PC-9 (cell line): ENCODE data around the gene SCRT2. TPM values are rescaled to one million over a fixed set of nuclear protein-coding genes. Genes with fewer than 3 reads are reported as not detected.

Experiments used
- BruUV-seq: library from RNA; stranded (reverse); fragments of 400-500 nt; replicated peaks from 2 replicates; lab custom pipeline; 2021; lab: Mats Ljungman, UMichigan
- CTCF ChIA-PET: fragments of 300-600 bp; sonication (Branson Sonifier 250); formaldehyde crosslinking; loops from one replicate; lab custom pipeline; 2022; ENCODE audit warnings: antibody characterized with exemption; lab: Charles Lee
- POLR2A ChIA-PET: fragments of 300-600 bp; sonication (Branson Sonifier 250); formaldehyde crosslinking; loops from one replicate; lab custom pipeline; 2022; ENCODE audit warnings: antibody characterized with exemption; ENCODE audit not compliant: unreplicated experiment; lab: Charles Lee
- DNase-seq, 2 experiments: peaks; one replicate each; pipeline versions ENCODE4 v3.0.0 to v3.0.0-alpha.2; 2015 to 2022; ENCODE audit warnings: mixed read lengths in 1 of 2
- H2AFZ ChIP-seq: fragments of 200-600 bp; sonication (generic); 2 replicates; pipeline ENCODE4 v1.8.1; 2017; ENCODE audit warnings: antibody characterized with exemption
- H3F3A ChIP-seq: fragments of 200-600 bp; sonication (generic); 2 replicates; pipeline ENCODE4 v1.8.1; 2017; ENCODE audit warnings: antibody characterized with exemption, mild to moderate bottlenecking, low read depth; ENCODE audit not compliant: insufficient read depth
- H3K27ac ChIP-seq: fragments of 200-600 bp; sonication (generic); 2 replicates; pipeline ENCODE4 v1.6.1; 2016; ENCODE audit warnings: mixed run types
- H3K27me3 ChIP-seq: fragments of 200-600 bp; sonication (generic); 2 replicates; pipeline ENCODE4 v1.6.1; 2016; ENCODE audit warnings: low read depth, mixed run types; ENCODE audit not compliant: insufficient read depth
- H3K36me3 ChIP-seq: fragments of 200-600 bp; sonication (generic); 2 replicates; pipeline ENCODE4 v1.6.1; 2016; ENCODE audit warnings: low read depth, mixed run types
- H3K4me1 ChIP-seq: fragments of 200-600 bp; sonication (generic); replicated peaks from 2 replicates; pipeline ENCODE4 v1.6.1; 2016; ENCODE audit warnings: mixed run types; ENCODE audit not compliant: insufficient read depth
- H3K4me2 ChIP-seq: fragments of 200-600 bp; sonication (generic); 2 replicates; pipeline ENCODE4 v1.6.1; 2017; ENCODE audit warnings: mixed run types
- H3K4me3 ChIP-seq: fragments of 200-600 bp; sonication (generic); 2 replicates; pipeline ENCODE4 v1.6.1; 2016; ENCODE audit warnings: mixed run types
- H3K79me2 ChIP-seq: fragments of 200-600 bp; sonication (generic); 2 replicates; pipeline ENCODE4 v1.6.1; 2017; ENCODE audit warnings: low read depth, mixed run types
- H3K9me2 ChIP-seq: fragments of 200-600 bp; sonication (generic); 2 replicates; pipeline ENCODE4 v1.8.1; 2017; ENCODE audit warnings: mild to moderate bottlenecking; ENCODE audit not compliant: insufficient read depth
- H3K9me3 ChIP-seq: fragments of 200-600 bp; sonication (generic); 2 replicates; pipeline ENCODE4 v1.8.1; 2016; ENCODE audit warnings: low read depth; ENCODE audit not compliant: insufficient read depth
- H4K20me1 ChIP-seq: fragments of 200-600 bp; sonication (generic); 2 replicates; pipeline ENCODE4 v1.8.1; 2017; ENCODE audit not compliant: insufficient read depth
- EZH2 ChIP-seq: fragments of 200-600 bp; sonication (generic); IDR thresholded peaks from 2 replicates; pipeline ENCODE4 v1.8.0; 2017; ENCODE audit warnings: antibody characterized with exemption, low read depth
- intact Hi-C: fragments of 100-400 bp; cut with micrococcal nuclease; formaldehyde crosslinking; loops from one replicate; pipeline ENCODE4 v1.10.0; 2022; ENCODE audit not compliant: unreplicated experiment
- total RNA-seq: library from RNA; stranded (reverse); gene quantifications from 2 replicates; pipeline ENCODE4 v1.2.3, GENCODE V29; 2021
- TF ChIP-seq, protein P1 (sequence below): fragments of 200-600 bp; sonication (generic); conservative IDR thresholded peaks from 2 replicates; pipeline ENCODE4 v1.6.1; 2017; ENCODE audit warnings: mixed run types, antibody characterized with exemption, mild to moderate bottlenecking, moderate library complexity

SCRT2 gene
- total RNA-seq, 1 experiment from 2014 or later, result not detected

- no peaks in the 10 kb centered on the region for H3K79me2 ChIP-seq
- H3K9me2 ChIP-seq, result no peaks in the 10 kb centered on the region
- CTCF ChIA-PET, result no interaction called here
- intact Hi-C loops, result no loop called here
- peaks cover 60% of the 10 kb centered on the region for H3K27me3 ChIP-seq
- POLR2A ChIA-PET, result interaction anchor here (0.6 kb wide), 1 partner anchor 559 kb away, joined by 22 read pairs; no protein-coding TSS in a partner anchor
- H3K27ac ChIP-seq, result no peak overlapping the region
- H2AFZ ChIP-seq, result no peak overlapping the region
- H3F3A ChIP-seq, result no peaks in the 10 kb centered on the region
- no TSS peak for BruUV-seq
- no peak for DNase-seq
- no peaks in the 10 kb centered on the region for H3K36me3 ChIP-seq
- no peak for TF ChIP-seq EZH2
- TF ChIP-seq, protein P1, sequence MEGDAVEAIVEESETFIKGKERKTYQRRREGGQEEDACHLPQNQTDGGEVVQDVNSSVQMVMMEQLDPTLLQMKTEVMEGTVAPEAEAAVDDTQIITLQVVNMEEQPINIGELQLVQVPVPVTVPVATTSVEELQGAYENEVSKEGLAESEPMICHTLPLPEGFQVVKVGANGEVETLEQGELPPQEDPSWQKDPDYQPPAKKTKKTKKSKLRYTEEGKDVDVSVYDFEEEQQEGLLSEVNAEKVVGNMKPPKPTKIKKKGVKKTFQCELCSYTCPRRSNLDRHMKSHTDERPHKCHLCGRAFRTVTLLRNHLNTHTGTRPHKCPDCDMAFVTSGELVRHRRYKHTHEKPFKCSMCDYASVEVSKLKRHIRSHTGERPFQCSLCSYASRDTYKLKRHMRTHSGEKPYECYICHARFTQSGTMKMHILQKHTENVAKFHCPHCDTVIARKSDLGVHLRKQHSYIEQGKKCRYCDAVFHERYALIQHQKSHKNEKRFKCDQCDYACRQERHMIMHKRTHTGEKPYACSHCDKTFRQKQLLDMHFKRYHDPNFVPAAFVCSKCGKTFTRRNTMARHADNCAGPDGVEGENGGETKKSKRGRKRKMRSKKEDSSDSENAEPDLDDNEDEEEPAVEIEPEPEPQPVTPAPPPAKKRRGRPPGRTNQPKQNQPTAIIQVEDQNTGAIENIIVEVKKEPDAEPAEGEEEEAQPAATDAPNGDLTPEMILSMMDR, result no peak
- H3K9me3 ChIP-seq, result no peaks in the 10 kb centered on the region
- H4K20me1 ChIP-seq, result no peaks in the 10 kb centered on the region
- H3K4me3 ChIP-seq, result no peak overlapping the region
- no peak overlapping the region for H3K4me2 ChIP-seq
- no peaks in the 10 kb centered on the region for H3K4me1 ChIP-seq
Observed at GRCh38 chr20:631101-631500, 44.5 kb downstream of the SCRT2 start.

DNA sequence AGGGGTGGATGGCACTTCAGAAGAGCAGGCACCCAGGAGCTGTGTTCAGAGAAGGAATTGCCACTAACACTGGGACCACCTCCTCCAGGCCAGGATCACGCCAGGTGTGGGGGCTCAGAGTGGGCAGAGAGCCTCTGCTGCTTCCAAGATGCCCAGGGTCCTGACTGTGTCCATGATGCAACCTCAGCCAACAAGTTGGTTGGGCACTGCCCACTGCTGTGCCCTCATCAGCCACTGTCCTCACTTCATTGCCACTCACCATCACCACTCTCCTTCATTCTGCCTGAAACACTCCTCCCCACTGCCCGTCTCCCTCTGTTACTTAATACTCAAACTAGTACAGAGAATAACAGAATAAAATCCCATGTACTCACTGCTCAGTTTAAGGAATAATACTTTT lies 49.0 kb downstream of the SCRT2 start:
- no peaks in the 10 kb centered on the region for H3K9me3 ChIP-seq
- no peak overlapping the region for H2AFZ ChIP-seq
- no peaks in the 10 kb centered on the region for H3K9me2 ChIP-seq
- no peak overlapping the region for H3K27ac ChIP-seq
- no peaks in the 10 kb centered on the region for H3F3A ChIP-seq
- peaks cover 82% of the 10 kb centered on the region for H3K27me3 ChIP-seq
- no peak overlapping the region for H3K4me3 ChIP-seq
- no peaks in the 10 kb centered on the region for H4K20me1 ChIP-seq
- ChIA-PET POLR2A (no interaction called here), CTCF (no interaction called here)
- no peak for DNase-seq
- H3K4me1 ChIP-seq, result no peaks in the 10 kb centered on the region
- H3K79me2 ChIP-seq, result no peaks in the 10 kb centered on the region
- no TSS peak for BruUV-seq
- H3K36me3 ChIP-seq, result no peaks in the 10 kb centered on the region
- H3K4me2 ChIP-seq, result no peak overlapping the region
- intact Hi-C loops, result no loop called here
- TF ChIP-seq EZH2, result no peak
- TF ChIP-seq, protein P1, result no peak

- ChIA-PET POLR2A (no interaction called here), CTCF (no interaction called here)
- no peaks in the 10 kb centered on the region for H3K36me3 ChIP-seq
- H3K4me2 ChIP-seq, result no peak overlapping the region
- H4K20me1 ChIP-seq, result no peaks in the 10 kb centered on the region
- no peaks in the 10 kb centered on the region for H3K4me1 ChIP-seq
- no peak overlapping the region for H2AFZ ChIP-seq
- H3K27ac ChIP-seq, result no peak overlapping the region
- BruUV-seq, result no TSS peak
- TF ChIP-seq, protein P1, result no peak
- no peak for TF ChIP-seq EZH2
- H3F3A ChIP-seq, result no peaks in the 10 kb centered on the region
- no peaks in the 10 kb centered on the region for H3K9me2 ChIP-seq
- H3K9me3 ChIP-seq, result no peaks in the 10 kb centered on the region
- no peak for DNase-seq
- no peaks in the 10 kb centered on the region for H3K79me2 ChIP-seq
- peaks cover 91% of the 10 kb centered on the region for H3K27me3 ChIP-seq
- intact Hi-C loops, result no loop called here
- no peak overlapping the region for H3K4me3 ChIP-seq
Observed at GRCh38 chr20:625360-625932, 50.2 kb downstream of the SCRT2 start.
